ENCODE measurements around the gene FERMT3.

DNA sequence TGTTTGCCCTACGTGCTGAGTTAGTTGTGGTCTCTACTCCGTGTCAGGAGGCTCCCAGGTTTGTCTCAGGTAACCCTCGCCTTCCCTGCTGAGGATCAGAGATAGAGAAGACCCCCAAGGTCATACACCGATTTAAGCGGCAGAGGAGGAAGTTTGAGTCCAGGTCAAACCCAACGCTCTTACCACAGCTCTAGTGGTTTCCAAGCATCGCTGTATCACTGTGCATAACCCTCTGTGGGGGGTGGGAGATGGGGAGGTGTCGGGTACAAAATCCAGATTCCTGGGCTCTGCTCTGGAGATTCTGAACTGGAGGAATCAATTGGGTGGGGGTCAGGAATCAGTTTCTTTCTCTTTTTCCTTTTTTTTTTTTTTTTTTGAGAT, 24.5 kb downstream of the FERMT3 start:
- TF ChIP-seq CTCF (IDR thresholded peaks at IDR 0.05; ENCODE audit: low read length) (no peak), EZH2 (optimal IDR thresholded peaks at IDR 0.05; ENCODE audit: low read depth, low read length) (no peak)

Data from MM.1S (cell line).